ENCODE measurements around the gene TDRD12.
"Not testable (repeated sequence)": the region's sequence is repeated elsewhere in the genome, so short reads cannot be mapped to it uniquely, and the experiment has no call there.

Gene TDRD12

GRCh38 chr19:32842061-32842460, 122.5 kb downstream of the TDRD12 start:
- no peak for DNase-seq

- no peak for DNase-seq
Measured at GRCh38 chr19:32843716-32844245, 124.2 kb downstream of the TDRD12 start.

GRCh38 chr19:32848035-32848434, 128.5 kb downstream of the TDRD12 start:
- DNase-seq = not testable (repeated sequence)

GRCh38 chr19:32852216-32852615, 132.6 kb downstream of the TDRD12 start:
- no peak for DNase-seq

GRCh38 chr19:32856818-32857217, 137.3 kb downstream of the TDRD12 start:
- DNase-seq = not testable (repeated sequence)

GRCh38 chr19:32857584-32857983, 138.0 kb downstream of the TDRD12 start:
- no peak for DNase-seq

GRCh38 chr19:32858155-32858554, 138.6 kb downstream of the TDRD12 start:
- no peak for DNase-seq

GRCh38 chr19:32858559-32858958, 139.0 kb downstream of the TDRD12 start:
- no peak for DNase-seq

- no peak for DNase-seq
Measured at GRCh38 chr19:32859591-32859990, 140.0 kb downstream of the TDRD12 start.

GRCh38 chr19:32861596-32861995, 142.0 kb downstream of the TDRD12 start:
- DNase-seq = no peak

GRCh38 chr19:32862173-32862572, 142.6 kb downstream of the TDRD12 start:
- DNase-seq = no peak

- no peak for DNase-seq
Measured at GRCh38 chr19:32862741-32863140, 143.2 kb downstream of the TDRD12 start.

GRCh38 chr19:32863301-32863700, 143.7 kb downstream of the TDRD12 start:
- DNase-seq = no peak

GRCh38 chr19:32863841-32864240, 144.3 kb downstream of the TDRD12 start:
- DNase-seq = no peak

- no peak for DNase-seq
Measured at GRCh38 chr19:32864318-32865007, 144.9 kb downstream of the TDRD12 start.

- no peak for DNase-seq
Measured at GRCh38 chr19:32865326-32865725, 145.8 kb downstream of the TDRD12 start.

- DNase-seq = no peak
Measured at GRCh38 chr19:32866061-32866460, 146.5 kb downstream of the TDRD12 start.

GRCh38 chr19:32866564-32867265, 147.1 kb downstream of the TDRD12 start:
- DNase-seq = no peak

GRCh38 chr19:32867436-32867835, 147.9 kb downstream of the TDRD12 start:
- not testable (repeated sequence) for DNase-seq

GRCh38 chr19:32868206-32868950, 148.8 kb downstream of the TDRD12 start:
- no peak for DNase-seq

GRCh38 chr19:32869369-32869965, 149.9 kb downstream of the TDRD12 start, which contains the start of gene SLC7A9:
TSS of gene SLC7A9 (minus strand) at chr19:32869767. CDS start at chr19:32868534, 1,233 bp downstream.
- no peak for DNase-seq

GRCh38 chr19:32869966-32870573, 150.5 kb downstream of the TDRD12 start:
- DNase-seq = no peak
